ENCODE data around the gene KNL1.
"Not testable (repeated sequence)": the region's sequence is repeated elsewhere in the genome, so short reads cannot be mapped to it uniquely, and the experiment has no call there.

The KNL1 gene

DNA sequence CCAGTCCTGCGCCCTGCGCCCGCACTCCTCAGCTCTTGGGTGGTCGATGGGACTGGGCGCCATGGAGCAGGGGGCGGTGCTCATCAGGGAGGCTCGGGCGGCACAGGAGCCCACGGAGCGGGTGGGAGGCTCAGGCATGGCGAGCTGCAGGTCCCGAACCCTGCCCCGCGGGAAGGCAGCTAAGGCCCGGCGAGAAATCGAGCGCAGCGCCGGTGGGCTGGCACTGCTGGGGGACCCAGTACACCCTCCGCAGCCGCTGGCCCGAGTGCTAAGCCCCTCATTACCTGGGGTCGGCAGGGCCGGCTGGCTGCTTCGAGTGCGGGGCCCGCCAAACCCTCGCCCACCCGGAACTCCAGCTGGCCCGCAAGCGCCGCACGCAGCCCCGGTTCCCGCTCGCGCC lies 82.9 kb downstream of the KNL1 start:
- not testable (repeated sequence) for FAIRE-seq

- FAIRE-seq: no peak
Measured at GRCh38 chr15:40680151-40680550, 86.1 kb downstream of the KNL1 start.

GRCh38 chr15:40680959-40681358 lies 86.9 kb downstream of the KNL1 start:
- not testable (repeated sequence) for FAIRE-seq

DNA sequence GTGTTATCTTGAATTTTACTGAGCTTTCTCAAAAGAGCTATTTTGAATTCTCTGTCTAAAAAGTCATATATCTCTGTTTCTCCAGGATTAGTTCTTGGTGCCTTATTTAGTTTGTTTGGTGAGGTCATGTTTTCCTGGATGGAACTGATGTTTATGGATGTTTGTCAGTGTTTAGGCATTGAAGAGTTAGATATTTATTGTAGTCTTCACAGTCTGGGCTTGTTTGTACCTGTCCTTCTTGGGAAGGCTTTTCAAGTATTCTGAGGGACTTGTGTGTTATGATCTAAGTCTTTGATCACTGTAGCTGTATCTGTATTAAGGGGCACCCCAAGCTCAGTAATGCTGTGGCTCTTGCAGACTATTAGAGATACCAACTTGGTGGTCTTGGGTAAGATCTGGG lies 90.3 kb downstream of the KNL1 start:
- no peak for FAIRE-seq

DNA sequence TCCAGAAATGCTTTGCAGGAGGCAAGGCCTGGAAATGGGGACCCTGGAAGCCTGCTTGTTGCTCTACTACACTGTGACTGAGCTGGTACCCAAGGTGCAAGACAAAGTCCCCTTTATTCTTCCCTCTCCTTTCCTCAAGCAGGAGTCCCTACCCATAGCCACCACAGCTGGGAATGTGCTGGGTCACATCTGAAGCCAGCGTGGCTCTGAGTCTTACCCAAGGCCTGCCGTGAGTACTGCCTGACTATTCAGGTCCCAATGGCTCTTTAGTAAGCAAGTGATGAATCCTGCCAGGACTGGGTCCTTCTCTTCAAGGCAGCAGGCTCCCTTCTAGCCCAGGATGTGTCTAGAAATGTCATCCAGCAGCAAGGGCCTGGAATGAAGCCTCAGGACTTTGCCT lies 91.3 kb downstream of the KNL1 start:
- no peak for FAIRE-seq

DNA sequence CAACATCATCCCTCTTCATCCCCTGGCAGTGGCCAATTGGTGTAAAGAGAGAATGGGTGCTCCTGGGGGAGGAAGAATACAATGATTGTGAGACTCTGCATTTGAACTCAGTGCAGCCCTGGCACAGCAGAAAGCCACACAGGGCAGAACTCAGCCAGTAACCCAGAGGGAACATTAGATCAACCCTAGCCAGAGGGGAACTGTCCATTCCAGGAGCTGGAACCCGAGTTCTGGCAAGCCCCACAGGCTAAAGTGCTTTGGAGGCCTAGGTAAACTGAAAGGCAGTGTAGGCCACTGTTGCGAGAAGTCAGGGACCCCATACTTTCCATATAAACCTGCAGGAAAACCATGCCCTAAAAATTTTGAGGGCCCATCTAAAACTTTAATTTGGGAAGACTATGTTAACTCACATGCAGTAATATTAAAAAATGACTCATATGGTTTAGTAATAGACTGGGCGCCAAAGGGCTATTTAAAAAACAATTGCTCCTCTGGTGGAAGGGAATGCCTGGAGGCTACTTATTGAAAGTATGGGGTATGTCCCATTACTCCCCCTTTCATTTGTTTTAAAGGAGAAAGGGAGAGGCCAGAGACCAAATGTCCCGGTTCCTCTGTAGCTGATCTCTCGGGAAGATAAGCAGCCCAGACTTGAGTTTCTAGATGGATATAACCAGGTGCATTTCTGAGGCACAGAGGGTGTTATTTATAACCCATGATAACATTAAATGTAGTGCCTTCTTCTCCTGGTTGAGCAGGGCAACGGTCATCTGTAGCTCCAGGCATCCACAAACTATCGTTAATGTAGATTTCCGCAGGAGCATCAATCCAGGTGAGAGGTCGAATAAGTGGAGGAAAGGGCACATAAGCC lies 95.1 kb downstream of the KNL1 start:
- FAIRE-seq: no peak

DNA sequence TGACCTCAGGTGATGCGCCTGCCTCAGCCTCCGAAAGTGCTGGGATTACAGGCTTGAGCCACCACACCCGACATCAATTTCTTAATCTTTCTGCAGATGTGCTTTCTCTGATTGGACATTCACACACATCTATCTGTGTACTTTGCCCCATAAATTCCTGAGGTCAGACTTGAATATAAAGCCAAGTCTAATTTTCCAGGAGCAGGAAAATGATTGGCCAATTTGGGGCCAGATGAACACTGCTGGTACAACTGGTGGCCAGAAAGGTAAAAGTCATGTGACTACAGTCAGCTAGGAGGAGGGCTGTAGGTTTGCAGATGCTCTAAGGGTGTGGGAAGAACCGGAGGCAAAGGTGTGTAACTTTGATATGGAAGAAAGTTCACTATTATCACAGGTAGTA lies 97.7 kb downstream of the KNL1 start:
- FAIRE-seq: no peak

DNA sequence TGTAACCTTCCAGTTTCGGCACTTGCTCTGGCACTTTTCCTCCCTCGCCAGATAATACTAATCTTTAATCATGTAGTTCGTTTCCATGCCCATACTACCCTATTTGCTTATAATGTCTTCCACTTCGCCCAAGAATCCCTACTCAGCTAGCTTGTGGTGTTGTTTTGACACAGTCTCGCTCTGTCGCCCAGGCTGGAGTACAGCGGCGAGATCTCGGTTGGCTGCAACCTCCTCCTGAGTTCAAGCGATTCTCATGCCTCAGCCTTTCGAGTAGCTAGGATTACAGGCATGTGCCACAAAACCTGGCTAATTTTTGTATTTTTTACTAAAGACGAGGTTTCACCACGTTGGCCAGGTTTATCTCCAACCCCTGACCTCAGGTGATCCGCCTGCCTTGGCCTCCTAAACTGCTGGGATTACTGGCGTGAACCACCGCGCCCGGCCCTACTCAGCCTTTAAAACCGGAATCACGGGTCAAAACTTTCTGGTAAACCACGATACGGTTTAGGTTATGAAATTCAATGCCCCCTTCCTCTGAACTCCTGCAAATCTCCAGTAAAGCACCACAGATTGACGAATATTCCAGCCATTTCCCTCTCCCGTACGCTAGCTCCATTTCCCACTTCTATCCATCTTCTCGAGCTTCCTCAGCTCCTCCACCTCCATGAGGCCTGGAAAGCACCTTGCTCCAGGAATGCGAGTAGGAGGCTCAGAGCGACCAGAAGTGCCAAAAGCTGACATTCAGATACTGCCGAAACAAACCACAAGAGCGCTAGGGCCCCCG lies 100.0 kb downstream of the KNL1 start:
- no peak for FAIRE-seq

DNA sequence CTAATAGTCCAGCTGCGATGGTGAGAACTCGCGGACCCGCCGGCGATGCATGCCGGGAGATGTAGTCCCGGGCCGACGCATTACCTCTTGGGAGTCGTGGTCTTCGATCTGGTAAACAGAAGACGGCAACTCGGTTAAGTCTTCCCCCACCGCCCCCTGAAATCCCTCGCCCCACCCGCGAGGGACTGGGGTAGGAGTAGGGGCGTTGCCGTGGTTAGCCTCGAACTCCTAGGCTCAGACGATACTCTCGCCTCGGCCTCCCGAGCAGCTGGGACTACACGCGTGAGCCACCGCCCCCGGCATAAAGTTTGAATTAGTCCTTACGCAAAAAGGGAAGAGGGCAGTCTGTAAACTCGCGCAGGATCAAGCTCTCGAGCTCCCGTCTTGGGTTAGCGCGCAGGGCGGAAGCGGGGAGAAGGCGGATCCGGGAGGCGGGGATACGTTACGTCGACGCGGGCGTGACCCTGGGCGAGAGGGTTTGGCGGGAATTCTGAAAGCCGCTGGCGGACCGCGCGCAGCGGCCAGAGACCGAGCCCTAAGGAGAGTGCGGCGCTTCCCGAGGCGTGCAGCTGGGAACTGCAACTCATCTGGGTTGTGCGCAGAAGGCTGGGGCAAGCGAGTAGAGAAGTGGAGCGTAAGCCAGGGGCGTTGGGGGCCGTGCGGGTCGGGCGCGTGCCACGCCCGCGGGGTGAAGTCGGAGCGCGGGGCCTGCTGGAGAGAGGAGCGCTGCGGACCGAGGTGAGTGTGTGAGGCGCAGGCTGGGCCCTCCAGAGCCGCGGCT lies 100.8 kb downstream of the KNL1 start, which contains the start of gene RAD51:
Gene RAD51, plus strand, starts transcription at position 487 of the 781 bp plus-strand sequence. CDS start 3,585 bp downstream, outside the sequence.
- FAIRE-seq: peak; percentile 79

- FAIRE-seq: no peak
Measured at GRCh38 chr15:40695469-40695890, 101.4 kb downstream of the KNL1 start.

DNA sequence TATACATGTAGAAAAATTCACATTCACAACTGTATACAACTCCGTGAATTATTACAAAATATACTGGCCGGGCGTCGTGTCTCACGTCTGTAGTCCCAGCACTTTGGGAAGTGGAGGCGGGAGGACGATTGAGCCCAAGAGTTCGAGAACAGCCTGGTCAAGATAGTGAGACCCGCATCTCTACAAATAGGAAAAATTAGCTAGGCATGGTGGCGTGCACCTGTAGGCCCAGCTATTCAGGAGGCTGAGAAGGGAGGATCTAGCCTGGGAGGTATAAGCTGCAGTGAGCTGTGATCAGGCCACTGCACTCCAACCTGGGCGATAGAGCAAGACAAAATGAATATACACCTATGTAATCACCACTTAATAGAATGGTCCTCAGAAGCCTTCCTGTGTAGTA lies 102.2 kb downstream of the KNL1 start:
- FAIRE-seq: no peak

DNA sequence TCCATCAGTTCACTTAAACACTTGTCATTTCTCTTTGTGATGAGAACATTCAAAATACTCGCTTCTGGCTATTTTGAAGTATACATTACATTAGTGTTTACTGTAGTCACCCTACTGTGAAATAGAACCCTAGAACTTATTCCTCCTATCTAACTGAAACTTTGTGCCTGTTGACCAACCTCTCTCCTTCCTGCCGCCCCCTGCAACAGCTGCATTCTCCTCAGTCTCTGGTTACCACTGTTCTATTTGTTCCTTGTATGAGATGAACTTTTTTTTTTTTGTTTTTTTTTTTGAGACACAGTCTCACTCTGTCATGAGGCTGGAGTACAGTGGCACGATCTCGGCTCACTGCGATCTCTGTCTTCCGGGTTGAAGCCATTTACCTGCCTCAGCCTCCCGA lies 103.9 kb downstream of the KNL1 start:
- no peak for FAIRE-seq

- FAIRE-seq: peak; percentile 90
Measured at GRCh38 chr15:40702077-40702476, 108.0 kb downstream of the KNL1 start.

DNA sequence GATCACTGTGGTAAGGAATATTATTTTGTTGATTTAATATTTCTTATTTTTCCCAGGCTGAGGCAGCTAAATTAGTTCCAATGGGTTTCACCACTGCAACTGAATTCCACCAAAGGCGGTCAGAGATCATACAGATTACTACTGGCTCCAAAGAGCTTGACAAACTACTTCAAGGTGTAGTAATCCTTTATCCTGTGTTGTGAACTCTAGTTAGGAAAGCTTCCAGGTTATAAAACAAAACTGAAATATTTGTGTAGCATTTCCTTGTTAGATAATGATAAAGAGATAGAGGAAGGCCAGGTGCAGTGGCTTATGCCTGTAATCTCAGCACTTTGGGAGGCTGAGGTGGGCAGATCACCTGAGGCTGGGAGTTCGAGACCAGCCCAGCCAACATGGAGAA lies 112.1 kb downstream of the KNL1 start:
- no peak for FAIRE-seq

All from G401.6 (cell line).